Mesothelial cell of epicardium (in vitro differentiated cells): ENCODE data around the gene COL27A1. TPM values are rescaled to one million over a fixed set of nuclear protein-coding genes. Genes with fewer than 3 reads are reported as not detected.

Source experiments
- DNase-seq, 2 experiments: peaks; one replicate each; pipeline ENCODE4 v3.0.0; 2021; ENCODE audit warnings: low spot score in 2 of 2; ENCODE audit not compliant: unreplicated experiment in 2 of 2
- H3K27ac Mint-ChIP-seq: 2 replicates; pipeline ENCODE4 v1.8.0; 2021; ENCODE audit warnings: mixed read lengths
- H3K27me3 Mint-ChIP-seq: 2 replicates; pipeline ENCODE4 v1.8.0; 2021; ENCODE audit warnings: low read depth, mixed read lengths
- H3K36me3 Mint-ChIP-seq: 2 replicates; pipeline ENCODE4 v1.8.0; 2021; ENCODE audit warnings: mixed read lengths
- H3K4me1 Mint-ChIP-seq: 2 replicates; pipeline ENCODE4 v1.8.0; 2021; ENCODE audit warnings: mixed read lengths
- H3K4me3 Mint-ChIP-seq: 2 replicates; pipeline ENCODE4 v1.8.0; 2021; ENCODE audit warnings: mild to moderate bottlenecking, moderate library complexity, mixed read lengths
- H3K9me3 Mint-ChIP-seq: 2 replicates; pipeline ENCODE4 v1.8.0; 2021; ENCODE audit warnings: mixed read lengths
- total RNA-seq: library from RNA; stranded (reverse); gene quantifications from 3 replicates; pipeline ENCODE4 v1.2.1, GENCODE V29; 2021
- TF ChIP-seq, protein P1 (sequence below): fragments of 200-600 bp; sonication (generic); IDR thresholded peaks from one replicate; pipeline ENCODE4 v1.5.0; 2021; ENCODE audit warnings: antibody characterized with exemption; ENCODE audit not compliant: unreplicated experiment

COL27A1 gene
- total RNA-seq, 1 donor from 2014 or later, result 138 TPM

DNA sequence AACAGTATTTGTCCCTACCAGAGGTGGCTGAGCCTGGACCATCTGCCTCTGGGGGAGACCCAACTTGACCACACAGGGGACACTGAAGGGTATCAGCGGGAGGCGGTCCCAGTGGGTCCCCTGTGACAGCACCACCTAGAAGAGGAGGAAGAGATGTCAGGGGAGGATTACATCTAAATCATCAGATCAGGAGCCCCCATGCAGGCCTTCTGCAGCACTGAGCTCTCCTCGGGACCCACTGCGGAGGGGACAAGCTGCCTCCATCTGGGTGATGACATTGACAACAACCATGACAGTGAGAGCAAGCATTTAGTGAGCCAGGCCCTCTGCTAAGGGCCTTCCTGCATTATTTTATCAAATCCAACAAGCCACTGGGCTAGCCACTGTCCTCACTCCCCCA, 186.7 kb downstream of the COL27A1 start:
- Mint-ChIP-seq H3K27ac (no peak overlapping the region), H3K27me3 (no peaks in the 10 kb centered on the region), H3K4me3 (no peak overlapping the region), H3K36me3 (peaks cover 58% of the 10 kb centered on the region), H3K4me1 (no peaks in the 10 kb centered on the region), H3K9me3 (peaks cover 4% of the 10 kb centered on the region)
- DNase-seq, result no peak
- TF ChIP-seq, protein P1, sequence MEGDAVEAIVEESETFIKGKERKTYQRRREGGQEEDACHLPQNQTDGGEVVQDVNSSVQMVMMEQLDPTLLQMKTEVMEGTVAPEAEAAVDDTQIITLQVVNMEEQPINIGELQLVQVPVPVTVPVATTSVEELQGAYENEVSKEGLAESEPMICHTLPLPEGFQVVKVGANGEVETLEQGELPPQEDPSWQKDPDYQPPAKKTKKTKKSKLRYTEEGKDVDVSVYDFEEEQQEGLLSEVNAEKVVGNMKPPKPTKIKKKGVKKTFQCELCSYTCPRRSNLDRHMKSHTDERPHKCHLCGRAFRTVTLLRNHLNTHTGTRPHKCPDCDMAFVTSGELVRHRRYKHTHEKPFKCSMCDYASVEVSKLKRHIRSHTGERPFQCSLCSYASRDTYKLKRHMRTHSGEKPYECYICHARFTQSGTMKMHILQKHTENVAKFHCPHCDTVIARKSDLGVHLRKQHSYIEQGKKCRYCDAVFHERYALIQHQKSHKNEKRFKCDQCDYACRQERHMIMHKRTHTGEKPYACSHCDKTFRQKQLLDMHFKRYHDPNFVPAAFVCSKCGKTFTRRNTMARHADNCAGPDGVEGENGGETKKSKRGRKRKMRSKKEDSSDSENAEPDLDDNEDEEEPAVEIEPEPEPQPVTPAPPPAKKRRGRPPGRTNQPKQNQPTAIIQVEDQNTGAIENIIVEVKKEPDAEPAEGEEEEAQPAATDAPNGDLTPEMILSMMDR, result no peak

DNA sequence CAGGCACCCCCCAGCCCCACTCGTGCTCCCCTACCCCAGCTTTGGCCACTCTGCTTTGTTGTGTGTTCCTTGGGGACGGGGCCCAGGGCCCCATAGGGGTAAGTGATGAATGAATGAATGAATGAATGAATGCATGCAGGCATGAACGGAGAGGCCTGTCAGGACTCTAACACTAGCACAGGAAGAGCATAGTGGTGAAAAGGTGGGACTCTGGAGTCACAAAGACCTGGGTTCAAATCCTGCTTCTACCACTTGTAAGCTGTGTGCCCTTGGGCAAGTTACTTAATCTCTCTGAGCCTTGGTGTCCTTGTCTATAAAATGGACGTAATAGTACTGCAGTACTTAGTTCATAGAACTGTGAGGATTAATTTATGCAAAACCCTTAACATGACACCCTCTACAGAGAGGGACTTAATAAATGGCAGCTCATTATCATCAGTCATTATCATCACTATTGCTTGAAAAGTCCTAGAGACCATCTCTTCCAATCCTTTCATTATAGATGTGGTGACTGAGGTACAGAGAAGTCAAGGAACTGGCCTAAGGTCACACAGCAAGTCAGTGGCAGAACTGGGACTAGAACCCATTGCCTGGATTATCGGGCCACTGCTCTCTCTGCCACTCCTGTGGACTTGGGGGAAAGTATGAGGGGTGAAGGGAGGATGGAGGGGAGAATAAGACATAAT, 187.6 kb downstream of the COL27A1 start:
- DNase-seq, result no peak
- Mint-ChIP-seq H3K36me3 (peaks cover 57% of the 10 kb centered on the region), H3K4me3 (no peak overlapping the region)

DNA sequence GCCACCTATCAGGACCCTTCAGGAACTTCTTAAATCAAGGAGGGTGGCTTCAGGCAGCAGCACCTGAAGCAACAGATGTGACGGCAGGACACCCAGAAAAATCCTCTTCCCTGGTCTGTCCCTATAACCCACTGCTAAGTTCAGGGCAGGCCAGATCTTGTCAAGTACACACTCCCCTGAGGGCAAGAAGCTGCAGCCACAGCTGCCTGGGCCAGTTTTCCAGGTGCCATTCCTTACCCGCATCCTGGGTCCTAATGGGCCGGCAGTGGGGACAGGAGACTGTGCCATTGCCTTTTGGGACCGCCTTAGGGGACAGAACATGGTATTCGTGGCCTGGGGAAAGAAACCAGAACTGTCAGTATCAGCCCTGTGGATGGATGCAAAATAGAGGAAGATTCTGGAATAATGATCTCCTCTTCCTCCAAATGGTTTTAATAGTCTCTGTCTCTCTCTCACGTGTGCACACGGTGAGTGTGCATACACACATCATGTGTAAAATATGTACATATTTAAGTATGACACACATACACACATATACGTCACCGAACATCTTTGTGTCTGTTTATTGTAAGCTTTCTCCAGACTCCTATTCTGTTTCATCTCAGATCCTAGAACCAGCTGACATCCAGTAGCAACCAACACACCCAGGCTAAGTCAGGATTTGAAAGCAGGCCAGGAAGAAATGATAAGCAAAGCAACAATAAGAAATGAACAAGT, 188.3 kb downstream of the COL27A1 start:
- no peaks in the 10 kb centered on the region for H3K9me3 Mint-ChIP-seq
- TF ChIP-seq, protein P1, result no peak
- DNase-seq, result no peak
- H3K4me3 Mint-ChIP-seq, result no peak overlapping the region
- H3K36me3 Mint-ChIP-seq, result peaks cover 54% of the 10 kb centered on the region
- no peak overlapping the region for H3K27ac Mint-ChIP-seq
- no peaks in the 10 kb centered on the region for H3K27me3 Mint-ChIP-seq
- no peaks in the 10 kb centered on the region for H3K4me1 Mint-ChIP-seq

More for the DNA sequence above, 187.6 kb downstream of the COL27A1 start:
- TF ChIP-seq, protein P1, result no peak
- Mint-ChIP-seq H3K9me3 (peaks cover 4% of the 10 kb centered on the region), H3K27ac (no peak overlapping the region), H3K27me3 (no peaks in the 10 kb centered on the region), H3K4me1 (no peaks in the 10 kb centered on the region)

GRCh38 chr9:114344188-114344566, 188.8 kb downstream of the COL27A1 start:
- Mint-ChIP-seq H3K9me3 (no peaks in the 10 kb centered on the region), H3K4me1 (peaks cover 3% of the 10 kb centered on the region), H3K27me3 (no peaks in the 10 kb centered on the region), H3K4me3 (no peak overlapping the region), H3K27ac (no peak overlapping the region), H3K36me3 (peaks cover 50% of the 10 kb centered on the region)
- TF ChIP-seq, protein P1, result no peak
- no peak for DNase-seq

DNA sequence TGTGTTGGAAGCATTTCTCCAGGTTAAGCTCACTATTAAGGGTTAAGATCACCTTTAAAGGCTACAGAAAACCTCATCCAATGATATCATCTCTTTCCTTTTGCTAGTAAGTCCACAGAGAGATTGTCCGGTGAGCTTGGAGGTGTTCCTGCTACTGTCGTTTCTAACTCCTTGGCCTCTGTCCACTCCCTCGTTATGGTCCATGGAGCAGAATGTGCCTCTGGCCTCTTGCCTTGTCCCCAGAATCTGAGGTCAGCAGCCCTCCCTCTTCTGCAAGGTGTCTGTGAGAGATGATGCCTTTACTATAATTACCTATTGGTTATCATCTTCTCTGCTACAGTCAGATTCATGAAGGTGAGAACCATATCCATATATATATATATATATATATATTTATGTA, 189.4 kb downstream of the COL27A1 start:
- H3K4me1 Mint-ChIP-seq, result peaks cover 8% of the 10 kb centered on the region

More for the DNA sequence above, 189.4 kb downstream of the COL27A1 start:
- TF ChIP-seq, protein P1, result no peak
- Mint-ChIP-seq H3K9me3 (no peaks in the 10 kb centered on the region), H3K36me3 (peaks cover 50% of the 10 kb centered on the region), H3K4me3 (no peak overlapping the region), H3K27ac (no peak overlapping the region), H3K27me3 (no peaks in the 10 kb centered on the region)
- no peak for DNase-seq
